GM21390 (cell line): Measurements from ENCODE around the gene GM2A.
"Not testable (repeated sequence)": the region's sequence is repeated elsewhere in the genome, so short reads cannot be mapped to it uniquely, and the experiment has no call there.

ENCODE experiments used
- ATAC-seq: cut with Tn5 transposase; IDR thresholded peaks from one replicate; pipeline ENCODE4 v1.9.1; 2021; ENCODE audit not compliant: unreplicated experiment

Gene GM2A

GRCh38 chr5:151251001-151251551 lies 1.9 kb upstream of the GM2A start:
- ATAC-seq = no peak

GRCh38 chr5:151251621-151252020 lies 1.4 kb upstream of the GM2A start:
- no peak for ATAC-seq

- no peak for ATAC-seq
These were observed 593 bp downstream of the GM2A start for GRCh38 chr5:151253605-151253950.

- no peak for ATAC-seq
These were observed 1.6 kb downstream of the GM2A start for GRCh38 chr5:151254556-151254955.

GRCh38 chr5:151254990-151255389 lies 2.0 kb downstream of the GM2A start:
- ATAC-seq = not testable (repeated sequence)

GRCh38 chr5:151255621-151256286 lies 2.8 kb downstream of the GM2A start:
- peak; percentile 45 for ATAC-seq

- peak; percentile 30 for ATAC-seq
These were observed 4.8 kb downstream of the GM2A start for GRCh38 chr5:151257731-151258181.

GRCh38 chr5:151258201-151258611 lies 5.2 kb downstream of the GM2A start:
- ATAC-seq = no peak

- no peak for ATAC-seq
These were observed 5.8 kb downstream of the GM2A start for GRCh38 chr5:151258816-151259215.

GRCh38 chr5:151259931-151260330 lies 6.9 kb downstream of the GM2A start:
- ATAC-seq = no peak

- no peak for ATAC-seq
These were observed 9.5 kb downstream of the GM2A start for GRCh38 chr5:151262532-151262931.

- no peak for ATAC-seq
These were observed 11.1 kb downstream of the GM2A start for GRCh38 chr5:151264113-151264512.

GRCh38 chr5:151267491-151268260 lies 14.7 kb downstream of the GM2A start:
- no peak for ATAC-seq

GRCh38 chr5:151270599-151270998 lies 17.6 kb downstream of the GM2A start:
- peak; percentile 75 for ATAC-seq

- ATAC-seq = no peak
These were observed 18.4 kb downstream of the GM2A start for GRCh38 chr5:151271336-151271735.

GRCh38 chr5:151274666-151275065 lies 21.7 kb downstream of the GM2A start:
- no peak for ATAC-seq

- ATAC-seq = no peak
These were observed 22.8 kb downstream of the GM2A start for GRCh38 chr5:151275803-151276202.

GRCh38 chr5:151278845-151279244 lies 25.9 kb downstream of the GM2A start:
- no peak for ATAC-seq

- ATAC-seq = no peak
These were observed 27.5 kb downstream of the GM2A start for GRCh38 chr5:151280443-151280842.

GRCh38 chr5:151281001-151281639 lies 28.1 kb downstream of the GM2A start:
- no peak for ATAC-seq

GRCh38 chr5:151283120-151283825 lies 30.3 kb downstream of the GM2A start:
- ATAC-seq = no peak
